GM12865 (cell line): ENCODE results near the gene SCN8A.
A peak's percentile ranks its signal among the peaks of the same experiment; 100 is the strongest.
"Not testable (repeated sequence)": the region's sequence is repeated elsewhere in the genome, so short reads cannot be mapped to it uniquely, and the experiment has no call there.

ENCODE experiments used
- DNase-seq: peaks from one replicate; pipeline ENCODE4 v3.0.0; 2010; ENCODE audit warnings: low read depth
- H3K4me3 ChIP-seq: 2 replicates; pipeline ENCODE4 v1.5.1; 2011; ENCODE audit warnings: mild to moderate bottlenecking, low read depth, low read length, control low read depth
- TF ChIP-seq, protein P1 (sequence below): IDR thresholded peaks from 2 replicates; pipeline ENCODE4 v1.5.1; 2011; ENCODE audit warnings: low read length, control low read depth, low read depth, inconsistent platforms; ENCODE audit not compliant: insufficient read depth; ENCODE audit errors: missing control alignments

The SCN8A gene

DNA sequence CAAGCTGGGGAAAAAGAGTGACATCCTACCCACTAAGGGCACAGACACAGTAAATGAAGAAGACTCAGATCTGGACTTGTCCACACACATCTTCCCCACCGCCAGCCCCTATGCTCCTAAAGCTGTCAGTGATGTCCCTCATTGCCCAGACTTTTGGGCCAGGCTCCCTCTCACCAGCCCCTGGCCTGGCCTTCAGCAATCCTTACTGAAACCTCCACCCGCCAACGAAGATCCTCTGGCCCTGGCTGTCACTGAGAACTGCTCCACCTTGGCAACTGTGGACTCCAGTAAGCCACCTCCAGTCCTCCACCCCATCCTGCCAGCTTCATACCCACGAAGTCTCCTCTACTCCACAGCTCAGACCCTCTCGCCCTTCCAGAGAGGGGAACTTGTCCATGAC, 234.2 kb downstream of the SCN8A start:
- H3K4me3 ChIP-seq = no peak overlapping the region
- DNase-seq = no peak
- TF ChIP-seq, protein P1, sequence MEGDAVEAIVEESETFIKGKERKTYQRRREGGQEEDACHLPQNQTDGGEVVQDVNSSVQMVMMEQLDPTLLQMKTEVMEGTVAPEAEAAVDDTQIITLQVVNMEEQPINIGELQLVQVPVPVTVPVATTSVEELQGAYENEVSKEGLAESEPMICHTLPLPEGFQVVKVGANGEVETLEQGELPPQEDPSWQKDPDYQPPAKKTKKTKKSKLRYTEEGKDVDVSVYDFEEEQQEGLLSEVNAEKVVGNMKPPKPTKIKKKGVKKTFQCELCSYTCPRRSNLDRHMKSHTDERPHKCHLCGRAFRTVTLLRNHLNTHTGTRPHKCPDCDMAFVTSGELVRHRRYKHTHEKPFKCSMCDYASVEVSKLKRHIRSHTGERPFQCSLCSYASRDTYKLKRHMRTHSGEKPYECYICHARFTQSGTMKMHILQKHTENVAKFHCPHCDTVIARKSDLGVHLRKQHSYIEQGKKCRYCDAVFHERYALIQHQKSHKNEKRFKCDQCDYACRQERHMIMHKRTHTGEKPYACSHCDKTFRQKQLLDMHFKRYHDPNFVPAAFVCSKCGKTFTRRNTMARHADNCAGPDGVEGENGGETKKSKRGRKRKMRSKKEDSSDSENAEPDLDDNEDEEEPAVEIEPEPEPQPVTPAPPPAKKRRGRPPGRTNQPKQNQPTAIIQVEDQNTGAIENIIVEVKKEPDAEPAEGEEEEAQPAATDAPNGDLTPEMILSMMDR = no peak

DNA sequence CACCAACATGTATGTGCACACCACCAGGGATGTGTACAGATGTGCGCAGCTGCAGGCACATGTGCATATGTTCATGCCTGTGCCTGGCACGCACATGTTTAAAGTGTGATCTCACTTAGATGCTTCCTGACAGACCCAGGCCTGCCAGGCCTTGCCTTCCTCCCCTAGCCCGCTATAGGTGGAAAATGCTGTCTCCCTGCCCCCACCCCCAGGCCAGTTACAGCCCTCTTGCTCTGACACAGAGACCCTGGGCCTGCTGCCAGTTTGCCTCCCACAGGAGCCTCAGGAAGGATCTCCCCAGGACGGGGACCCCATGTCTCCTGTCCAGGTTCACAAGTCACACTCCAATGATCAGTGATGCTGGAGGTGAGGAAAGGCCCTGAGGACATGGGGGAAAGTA, 235.8 kb downstream of the SCN8A start:
- TF ChIP-seq, protein P1 = no peak
- H3K4me3 ChIP-seq = no peak overlapping the region
- no peak for DNase-seq

DNA sequence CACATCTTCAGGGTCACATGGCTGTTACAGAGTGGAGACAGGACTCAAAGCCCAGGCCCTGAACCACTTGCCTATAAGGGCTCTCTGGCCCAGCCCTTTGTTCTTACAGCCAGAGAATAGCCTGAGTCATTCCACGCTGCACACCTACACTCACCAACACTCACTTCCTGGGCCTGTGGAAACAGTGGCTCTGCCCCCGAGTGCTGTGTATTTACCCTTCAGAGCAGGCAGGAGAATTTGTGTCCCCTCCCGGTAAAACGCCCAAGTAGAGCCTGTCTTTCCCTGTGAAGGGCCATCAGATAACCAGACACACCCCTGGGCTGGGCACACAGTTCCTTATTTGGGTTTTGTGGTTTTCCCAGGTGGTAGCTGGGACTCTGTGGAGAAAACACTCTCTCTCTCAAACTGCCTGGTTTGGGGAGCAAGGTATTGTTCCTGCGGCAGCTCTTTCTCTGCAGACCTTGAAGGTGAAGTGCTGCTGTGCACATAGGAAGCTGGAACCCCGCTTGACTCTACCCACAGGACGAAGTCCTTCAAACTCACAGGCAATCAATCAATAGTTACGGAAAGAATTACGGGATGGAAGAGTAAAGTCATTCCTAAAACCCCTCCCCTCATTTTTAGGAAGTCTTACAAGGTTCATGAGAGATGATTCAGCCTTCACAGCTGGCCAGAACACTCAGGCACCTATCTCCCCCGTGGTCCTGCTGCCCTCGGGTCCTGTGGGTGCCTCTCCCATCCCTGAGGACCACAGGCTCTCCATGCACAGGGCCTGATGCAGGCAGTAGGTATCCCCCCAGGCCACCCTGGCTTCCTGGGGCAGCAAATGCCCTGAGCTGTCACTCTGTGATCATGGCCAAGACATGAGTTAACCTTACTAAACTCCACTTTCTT, 237.1 kb downstream of the SCN8A start:
- DNase-seq = peak; percentile 4
- no peak overlapping the region for H3K4me3 ChIP-seq
- TF ChIP-seq, protein P1 = no peak

DNA sequence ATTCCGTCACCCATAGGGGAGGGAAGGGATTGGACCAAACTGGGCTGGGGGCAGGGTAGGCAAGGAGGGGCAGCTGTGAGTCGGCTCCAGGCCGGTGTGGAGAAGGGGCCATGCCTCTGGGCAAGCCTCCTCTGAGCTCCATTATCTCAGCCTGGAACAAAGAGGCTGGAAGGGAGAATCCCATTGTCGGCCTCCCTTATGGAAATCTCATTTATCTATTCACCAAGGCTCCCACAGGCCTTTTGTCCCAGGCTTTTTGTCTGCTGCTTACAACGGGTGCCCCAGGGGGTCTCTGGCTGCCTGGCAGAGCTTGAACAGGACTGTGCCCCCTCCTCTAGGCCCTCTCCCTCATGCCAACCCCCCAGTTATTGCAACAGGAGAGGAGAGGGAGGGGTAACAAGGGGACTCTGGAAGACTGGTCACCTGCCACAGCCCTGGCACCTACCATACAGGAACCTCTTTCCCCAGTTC, 238.0 kb downstream of the SCN8A start:
- TF ChIP-seq, protein P1 = no peak
- H3K4me3 ChIP-seq = no peak overlapping the region
- DNase-seq = no peak

DNA sequence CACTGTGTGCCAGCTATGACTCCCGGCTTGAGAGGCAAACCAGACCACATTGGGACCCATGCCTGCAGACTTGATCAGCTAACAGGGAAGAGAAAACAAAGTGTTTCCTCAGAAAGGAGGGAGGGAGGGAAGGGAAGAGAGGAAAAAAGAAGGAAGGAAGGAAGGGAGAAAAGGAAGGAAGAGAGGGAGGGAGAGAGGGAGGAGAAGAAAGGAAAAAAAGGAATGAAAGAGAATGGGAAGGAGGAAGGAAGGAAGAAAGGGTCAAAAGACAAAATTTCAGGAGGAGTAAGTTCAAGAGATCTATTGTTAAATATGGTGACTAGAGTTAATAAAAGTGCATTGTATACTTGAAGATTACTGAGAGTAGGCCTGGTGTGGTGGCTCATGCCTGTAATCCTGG, 238.6 kb downstream of the SCN8A start:
- no peak overlapping the region for H3K4me3 ChIP-seq
- TF ChIP-seq, protein P1 = no peak
- no peak for DNase-seq

DNA sequence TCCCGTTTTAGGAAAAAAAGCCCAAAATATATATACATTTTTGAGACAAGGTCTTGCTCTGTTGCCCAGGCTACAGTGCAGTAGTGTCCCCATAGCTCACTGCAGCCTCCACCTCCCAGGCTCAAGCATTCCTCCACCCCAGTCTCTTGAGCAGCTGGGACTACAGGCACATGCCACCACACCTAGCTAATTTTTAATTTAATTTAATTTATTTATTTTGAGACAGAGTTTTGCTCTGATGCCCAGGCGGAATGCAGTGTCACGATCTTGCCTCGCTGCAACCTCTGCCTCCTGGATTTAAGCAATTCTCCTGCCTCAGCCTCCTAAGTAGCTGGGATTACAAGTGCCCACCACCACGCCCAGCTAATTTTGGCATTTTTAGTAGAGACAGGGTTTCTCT, 240.8 kb downstream of the SCN8A start:
- H3K4me3 ChIP-seq, DNase-seq: not testable (repeated sequence)

DNA sequence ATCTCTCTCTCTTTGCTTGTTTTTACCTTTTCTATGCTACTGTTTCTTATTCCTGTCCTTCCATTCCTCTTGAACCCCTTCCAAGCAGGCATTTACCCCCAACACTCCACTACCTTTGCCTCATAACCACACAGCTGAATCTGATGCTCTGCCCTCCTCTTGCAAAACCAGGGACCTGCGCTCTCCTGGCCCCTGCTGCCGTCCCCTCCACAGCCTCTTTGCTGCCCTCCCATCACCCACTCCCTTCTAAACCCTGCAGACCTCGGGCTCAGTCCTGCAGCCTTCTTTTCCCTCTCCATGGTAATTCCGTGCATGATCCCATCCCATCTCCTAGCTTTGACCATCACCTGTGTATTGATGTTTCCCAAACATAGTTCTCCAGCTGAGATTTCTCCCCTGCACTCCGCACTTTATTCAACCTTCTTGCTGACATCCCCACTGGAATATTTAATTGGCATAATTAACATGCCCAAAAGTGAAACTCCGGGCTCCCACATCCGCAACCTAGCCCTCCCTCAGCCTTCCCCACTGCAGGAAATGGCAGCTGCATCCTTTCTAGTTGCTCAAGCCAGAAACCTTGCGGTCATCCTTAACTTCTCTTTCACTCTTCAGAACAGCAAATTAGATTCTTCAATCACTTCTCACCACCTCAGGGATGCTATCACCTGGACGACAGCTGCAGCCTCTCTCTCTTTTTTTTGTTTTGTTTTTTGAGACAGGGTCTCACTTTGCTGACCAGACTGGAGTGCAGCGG, 241.5 kb downstream of the SCN8A start:
- TF ChIP-seq, protein P1 = no peak
- no peak overlapping the region for H3K4me3 ChIP-seq
- peak; percentile 24 for DNase-seq
